ENCODE results near the gene NPHP3.

- TF ChIP-seq CTCF (IDR thresholded peaks at IDR 0.05) (no peak), ZFX (IDR thresholded peaks at IDR 0.05; ENCODE audit: borderline replicate concordance) (no peak)
Observed at GRCh38 chr3:132657869-132658747, 64.1 kb downstream of the NPHP3 start.
